Naive thymus-derived CD8-positive, alpha-beta T cell (primary cell): ENCODE data around the gene RAB11FIP4. TPM values are rescaled to one million over a fixed set of nuclear protein-coding genes. Genes with fewer than 3 reads are reported as not detected.

ENCODE experiments used
- ATAC-seq, 2 donors: fragments of 150-1000 bp; cut with Tn5 transposase in 1 of 2; sonication (Bioruptor Pico), chemical (Tn5 transposase) in 1 of 2; 1 replicate in 1 of 2; 2 replicates in 1 of 2; pipeline ENCODE4 v1.10.0; 2021; ENCODE audit warnings: mild to moderate bottlenecking in 2 of 2, moderate library complexity in 2 of 2
- POLR2A ChIA-PET: fragments of 350-600 bp; sonication (Branson Sonifier 250); formaldehyde crosslinking; loops from one replicate; lab custom pipeline; 2021; ENCODE audit warnings: antibody characterized with exemption; lab: Charles Lee
- DNase-seq, 10 donors: peaks; one replicate each; pipeline versions ENCODE4 v3.0.0 to v3.0.0-alpha.2; 2020 to 2022
- H3K27ac Mint-ChIP-seq, 10 donors: one replicate each; pipeline ENCODE4 v1.8.0; 2020 to 2022; ENCODE audit warnings: mild to moderate bottlenecking in 10 of 10, mixed read lengths in 10 of 10, moderate library complexity in 4 of 10, inconsistent platforms in 1 of 10
- H3K27me3 Mint-ChIP-seq, 5 donors: one replicate each; pipeline ENCODE4 v1.8.0; 2021 to 2022; ENCODE audit warnings: mixed read lengths in 5 of 5
- H3K36me3 Mint-ChIP-seq, 3 donors: one replicate each; pipeline ENCODE4 v1.8.0; 2020 to 2022; ENCODE audit warnings: mixed read lengths in 3 of 3, mild to moderate bottlenecking in 2 of 3, inconsistent platforms in 1 of 3
- H3K4me1 Mint-ChIP-seq, 4 donors: one replicate each; pipeline ENCODE4 v1.8.0; 2021 to 2022; ENCODE audit warnings: mixed read lengths in 4 of 4
- H3K4me3 Mint-ChIP-seq, 10 donors: one replicate each; pipeline ENCODE4 v1.8.0; 2020 to 2022; ENCODE audit warnings: mild to moderate bottlenecking in 10 of 10, mixed read lengths in 10 of 10, moderate library complexity in 6 of 10, inconsistent platforms in 1 of 10
- H3K9me3 Mint-ChIP-seq, 9 donors: one replicate each; pipeline ENCODE4 v1.8.0; 2020 to 2022; ENCODE audit warnings: mixed read lengths in 9 of 9, mild to moderate bottlenecking in 3 of 9, inconsistent platforms in 1 of 9, moderate library complexity in 1 of 9
- polyA plus RNA-seq, 3 donors: library from polyadenylated mRNA; unstranded; fragments of 300-500 nt; fragmentation: Illumina TruSeq; gene quantifications; one replicate each; pipeline ENCODE4 v1.2.3, GENCODE V29; 2021
- total RNA-seq, 8 experiments: library from RNA in 2 of 8; stranded (reverse) in 2 of 8; gene quantifications; one replicate each; pipeline ENCODE4 v1.2.3 and lab custom pipeline; 2021 to 2026

RAB11FIP4 gene
- total and polyA plus RNA-seq, 5 experiments from 2014 or later = 14.9 to 51.1 (median 18.6) TPM

DNA sequence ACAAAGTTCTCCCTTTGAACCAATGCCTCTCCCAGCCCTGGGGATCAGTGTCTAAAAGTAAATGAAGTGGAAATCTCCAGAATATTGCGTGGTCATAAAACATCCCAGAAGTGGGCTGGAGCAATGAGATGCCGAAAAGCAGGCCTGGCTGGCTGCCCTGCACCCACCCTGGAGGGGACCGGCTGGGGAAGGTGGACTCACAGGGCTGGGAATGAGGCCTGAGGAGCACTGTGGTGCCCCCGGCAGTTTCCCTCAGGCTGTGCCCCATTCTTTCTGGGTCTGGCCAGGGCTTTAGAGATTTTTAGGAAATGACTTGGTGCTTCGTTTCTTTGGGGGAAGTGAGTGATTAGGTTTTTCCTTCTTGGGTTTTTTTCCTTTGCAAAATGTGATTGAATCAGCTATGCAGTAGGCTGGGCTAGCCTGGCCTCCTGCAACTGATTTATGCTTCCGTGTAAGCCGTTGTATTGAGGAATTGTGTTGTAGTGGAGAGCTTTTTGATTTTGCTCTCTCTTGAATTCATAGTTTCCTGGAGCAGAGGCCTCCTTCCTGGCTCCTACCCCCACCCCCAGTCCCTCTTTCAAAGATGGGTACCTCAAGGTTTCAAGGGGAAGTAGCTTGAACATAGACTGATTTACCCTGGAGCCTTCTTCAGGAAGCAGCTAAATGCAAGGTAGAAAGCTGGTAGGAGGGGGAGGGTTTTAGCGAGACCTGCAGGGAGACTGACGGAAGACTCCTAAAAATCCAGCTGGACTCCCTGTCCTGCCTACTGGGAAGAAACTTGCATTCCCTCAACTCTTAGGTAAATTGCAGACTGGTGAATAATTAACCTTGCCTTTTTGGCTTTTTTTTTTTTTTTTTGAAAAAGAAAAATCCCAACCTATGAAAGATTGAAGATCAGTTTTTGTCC, 170.2 kb downstream of the RAB11FIP4 start:
- POLR2A ChIA-PET = interaction anchor here (0.7 kb wide), 2 partner anchors 98 to 328 kb away, joined by 4 read pairs; no protein-coding TSS in a partner anchor
- Mint-ChIP-seq H3K4me3 (peak overlapping the region in 7 of 10 donors; percentile 6 to 70 (median 49)), H3K4me1 (peaks cover 4 to 25% (median 16%) of the 10 kb centered on the region in 4 donors), H3K27ac (peak overlapping the region in 1 of 10 donors; percentile 33), H3K9me3 (no peaks in the 10 kb centered on the region), H3K36me3 (no peaks in the 10 kb centered on the region), H3K27me3 (peaks cover 0 to 15% (median 6%) of the 10 kb centered on the region in 5 donors)
- no peak for DNase-seq
- no peak for ATAC-seq

DNA sequence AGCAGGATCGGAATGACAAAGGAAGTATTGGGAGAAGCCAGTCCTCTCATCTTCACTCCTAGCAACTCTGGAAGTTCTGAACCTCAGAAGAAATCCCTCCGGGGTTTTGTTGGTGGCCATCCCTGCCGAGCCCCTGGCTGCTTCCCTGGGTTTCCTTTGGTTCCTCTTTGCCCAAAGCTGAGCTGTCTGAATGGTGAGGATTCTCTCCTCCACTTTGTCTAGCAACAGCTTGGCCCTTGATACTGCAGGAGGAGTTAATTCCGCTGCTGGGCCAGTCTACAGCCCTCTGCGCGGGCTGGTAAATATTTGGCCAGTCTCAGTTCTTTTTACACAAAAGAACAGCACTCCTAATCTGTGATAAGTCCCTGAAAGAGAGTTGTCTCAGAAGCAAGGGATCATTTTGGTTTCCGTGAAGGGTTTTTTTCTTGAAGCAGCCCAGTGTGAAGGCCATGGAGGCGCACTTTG, 170.9 kb downstream of the RAB11FIP4 start:
- Mint-ChIP-seq H3K27ac (no peak overlapping the region), H3K27me3 (peaks cover 0 to 15% (median 6%) of the 10 kb centered on the region in 5 donors), H3K4me3 (no peak overlapping the region)

DNA sequence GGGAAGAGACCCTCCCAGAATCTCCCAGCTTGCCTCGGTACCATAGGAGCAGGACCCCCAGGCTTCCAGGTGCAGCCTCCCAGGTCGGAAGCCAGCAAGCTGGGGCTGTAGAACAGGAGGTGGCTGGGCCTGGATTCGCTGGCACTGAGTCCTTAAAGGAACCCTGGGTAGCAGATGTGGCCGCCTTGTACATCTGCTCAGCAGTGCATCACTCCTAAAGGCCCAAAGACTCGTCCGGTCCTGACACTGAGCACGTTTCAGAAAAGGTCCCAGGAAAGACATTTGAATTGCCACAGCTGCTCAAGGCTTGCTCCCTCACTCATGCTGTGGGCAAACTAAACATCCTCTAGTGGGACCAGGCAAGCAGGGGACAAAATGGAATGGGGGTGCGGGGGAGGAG, 172.8 kb downstream of the RAB11FIP4 start:
- H3K4me3 Mint-ChIP-seq = no peak overlapping the region
- H3K27me3 Mint-ChIP-seq = peaks cover 0 to 15% (median 6%) of the 10 kb centered on the region in 5 donors
- peak overlapping the region in 1 of 10 donors; percentile 3 for H3K27ac Mint-ChIP-seq
- no peak for DNase-seq
- POLR2A ChIA-PET = no interaction called here
- no peaks in the 10 kb centered on the region for H3K36me3 Mint-ChIP-seq
- no peaks in the 10 kb centered on the region for H3K9me3 Mint-ChIP-seq
- peaks cover 4 to 23% (median 16%) of the 10 kb centered on the region in 4 donors for H3K4me1 Mint-ChIP-seq
- ATAC-seq = no peak

More for the DNA sequence above, 170.9 kb downstream of the RAB11FIP4 start:
- H3K36me3 Mint-ChIP-seq = no peaks in the 10 kb centered on the region
- DNase-seq (no peak), ATAC-seq (no peak)
- H3K4me1 Mint-ChIP-seq = peaks cover 4 to 25% (median 16%) of the 10 kb centered on the region in 4 donors
- H3K9me3 Mint-ChIP-seq = no peaks in the 10 kb centered on the region
- POLR2A ChIA-PET = interaction anchor here (0.7 kb wide), 2 partner anchors 98 to 327 kb away, joined by 4 read pairs; no protein-coding TSS in a partner anchor

DNA sequence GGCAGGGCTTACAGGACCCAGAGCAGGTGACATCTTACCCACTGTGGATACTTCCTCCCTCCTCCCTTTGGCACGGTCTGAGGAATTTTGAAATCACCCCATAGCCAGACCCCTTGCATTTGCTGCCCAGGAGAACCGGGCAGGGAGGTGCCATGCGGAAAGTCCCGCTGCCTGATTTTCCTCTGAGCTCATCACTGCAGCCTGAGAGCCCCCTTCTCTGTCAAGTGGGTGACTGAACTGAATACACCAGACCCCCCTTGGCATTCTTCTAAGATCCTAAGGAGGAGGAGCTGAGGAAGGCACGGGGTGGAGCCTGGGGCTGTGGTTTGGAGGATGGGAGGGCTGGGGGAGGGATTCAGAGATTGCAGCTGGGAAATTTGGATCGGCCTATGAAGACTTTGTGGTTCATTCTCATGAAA, 173.4 kb downstream of the RAB11FIP4 start:
- peaks cover 0 to 15% (median 6%) of the 10 kb centered on the region in 5 donors for H3K27me3 Mint-ChIP-seq

DNA sequence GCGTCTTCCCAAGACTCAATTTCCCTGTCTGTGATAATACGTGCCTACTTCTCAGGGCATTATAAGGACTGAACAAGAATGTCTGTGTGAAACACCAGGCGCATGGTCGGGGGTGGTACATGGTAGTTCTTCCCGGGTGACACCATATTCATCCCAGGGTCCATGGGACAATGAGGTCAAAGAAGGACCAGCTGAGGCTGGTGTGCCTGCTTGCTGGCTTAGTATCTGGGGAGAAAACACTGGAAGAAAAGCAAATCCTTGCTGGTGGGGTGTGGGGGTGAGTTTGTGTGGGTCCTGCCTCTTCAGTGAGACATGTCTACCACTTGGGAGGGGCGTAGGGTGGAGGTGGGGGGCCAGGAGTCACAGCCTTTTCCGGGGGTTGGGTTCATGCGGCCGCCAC, 174.2 kb downstream of the RAB11FIP4 start:
- no peak for DNase-seq
- no peak overlapping the region for H3K27ac Mint-ChIP-seq
- POLR2A ChIA-PET = no interaction called here
- peaks cover 0 to 9% (median 4%) of the 10 kb centered on the region in 5 donors for H3K27me3 Mint-ChIP-seq
- no peak for ATAC-seq
- no peaks in the 10 kb centered on the region for H3K9me3 Mint-ChIP-seq
- no peak overlapping the region for H3K4me3 Mint-ChIP-seq
- H3K36me3 Mint-ChIP-seq = no peaks in the 10 kb centered on the region
- peaks cover 4 to 17% (median 10%) of the 10 kb centered on the region in 4 donors for H3K4me1 Mint-ChIP-seq

More for the DNA sequence above, 173.4 kb downstream of the RAB11FIP4 start:
- ATAC-seq (no peak), DNase-seq (no peak)
- POLR2A ChIA-PET = no interaction called here
- no peaks in the 10 kb centered on the region for H3K9me3 Mint-ChIP-seq
- H3K4me3 Mint-ChIP-seq = no peak overlapping the region
- no peak overlapping the region for H3K27ac Mint-ChIP-seq
- peaks cover 4 to 23% (median 16%) of the 10 kb centered on the region in 4 donors for H3K4me1 Mint-ChIP-seq
- H3K36me3 Mint-ChIP-seq = no peaks in the 10 kb centered on the region

DNA sequence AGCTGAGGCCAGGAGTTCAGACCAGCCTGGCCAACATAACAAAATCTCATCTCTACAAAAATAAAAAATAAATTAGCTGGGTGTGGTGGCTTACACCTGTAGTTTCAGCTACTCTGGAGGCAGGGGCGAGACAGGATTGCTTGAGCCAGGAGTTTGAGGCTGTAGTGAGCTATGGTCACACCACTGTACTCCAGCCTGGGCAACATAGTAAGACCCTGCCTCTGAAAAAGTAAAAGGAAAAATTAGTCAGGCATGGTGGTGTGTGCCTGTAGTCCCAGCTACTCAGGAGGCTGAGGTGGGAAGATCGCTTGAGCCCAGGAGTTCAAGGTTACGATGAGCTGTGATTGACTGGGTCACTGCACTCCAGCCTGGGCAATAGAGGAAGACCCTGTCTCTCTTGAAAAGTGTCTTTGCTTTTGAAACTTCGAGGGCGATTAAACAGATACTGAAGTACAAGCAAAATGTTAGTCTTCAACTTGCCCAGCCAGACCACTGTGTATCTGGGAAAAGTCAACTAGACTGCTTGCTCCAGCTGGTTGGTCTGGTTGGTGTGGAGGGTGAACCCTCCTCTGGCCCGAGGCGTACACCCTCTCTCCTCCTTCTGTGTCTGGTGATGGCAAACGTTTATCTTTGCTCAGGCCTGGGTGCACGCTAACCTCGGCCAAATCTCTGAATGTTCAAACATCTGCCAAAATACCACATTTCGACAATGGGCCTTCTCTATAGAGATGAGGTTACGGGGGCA, 174.9 kb downstream of the RAB11FIP4 start:
- DNase-seq = no peak
- Mint-ChIP-seq H3K9me3 (no peaks in the 10 kb centered on the region), H3K4me3 (no peak overlapping the region), H3K27me3 (peaks cover 0 to 7% (median 4%) of the 10 kb centered on the region in 5 donors), H3K4me1 (peaks cover 4 to 14% (median 6%) of the 10 kb centered on the region in 4 donors), H3K36me3 (no peaks in the 10 kb centered on the region), H3K27ac (no peak overlapping the region)
- POLR2A ChIA-PET = no interaction called here
- ATAC-seq = no peak

DNA sequence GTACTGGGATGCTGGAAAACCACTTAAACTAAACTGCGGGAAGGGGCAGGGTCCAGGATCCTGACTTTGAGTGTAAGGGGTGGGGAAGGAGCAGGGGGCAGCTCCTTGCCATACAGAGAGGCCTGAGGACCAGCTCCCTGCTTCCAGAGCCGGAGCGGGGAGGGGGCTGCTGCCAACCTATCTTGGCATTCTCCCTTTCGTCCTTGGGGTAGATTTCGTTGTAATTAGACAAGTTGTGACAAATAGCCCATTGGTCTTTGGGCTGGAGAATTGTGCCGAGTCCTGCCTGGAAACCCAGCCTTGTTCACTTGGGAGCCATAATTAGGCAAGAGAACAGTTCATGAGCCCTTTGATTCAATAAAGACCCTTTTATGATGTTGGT, 175.5 kb downstream of the RAB11FIP4 start:
- DNase-seq = no peak
- no peak overlapping the region for H3K27ac Mint-ChIP-seq
- H3K36me3 Mint-ChIP-seq = no peaks in the 10 kb centered on the region
- H3K4me1 Mint-ChIP-seq = peaks cover 0 to 9% (median under 1%) of the 10 kb centered on the region in 4 donors
- ATAC-seq = no peak
- POLR2A ChIA-PET = no interaction called here
- H3K4me3 Mint-ChIP-seq = no peak overlapping the region
- H3K27me3 Mint-ChIP-seq = peaks cover 0 to 7% (median 4%) of the 10 kb centered on the region in 5 donors
- H3K9me3 Mint-ChIP-seq = no peaks in the 10 kb centered on the region

DNA sequence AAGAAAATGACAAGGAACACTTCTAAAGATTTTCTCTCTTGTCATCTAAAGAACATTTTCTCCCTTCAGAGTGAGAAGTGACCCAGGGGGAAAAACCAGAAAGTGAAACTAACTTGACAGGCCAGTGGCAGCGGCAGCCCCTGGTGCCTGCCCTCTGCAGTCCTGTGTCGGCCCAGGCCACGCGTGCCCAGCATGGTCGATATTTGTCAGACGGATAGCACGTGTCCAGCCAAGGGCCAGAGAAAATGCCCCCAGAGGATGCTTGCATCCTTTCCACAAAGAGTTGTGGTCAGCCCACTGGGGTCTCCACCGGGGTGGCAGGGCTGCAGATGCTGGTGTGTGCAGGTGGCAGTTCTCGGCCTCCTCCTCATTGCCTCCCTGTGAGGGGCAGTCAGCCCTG, 176.6 kb downstream of the RAB11FIP4 start:
- Mint-ChIP-seq H3K4me1 (peaks cover 0 to 7% (median 0%) of the 10 kb centered on the region in 4 donors), H3K27me3 (peaks cover 0 to 7% (median 4%) of the 10 kb centered on the region in 5 donors), H3K36me3 (no peaks in the 10 kb centered on the region), H3K27ac (no peak overlapping the region), H3K9me3 (no peaks in the 10 kb centered on the region), H3K4me3 (no peak overlapping the region)
- POLR2A ChIA-PET = no interaction called here
- ATAC-seq = no peak
- no peak for DNase-seq

DNA sequence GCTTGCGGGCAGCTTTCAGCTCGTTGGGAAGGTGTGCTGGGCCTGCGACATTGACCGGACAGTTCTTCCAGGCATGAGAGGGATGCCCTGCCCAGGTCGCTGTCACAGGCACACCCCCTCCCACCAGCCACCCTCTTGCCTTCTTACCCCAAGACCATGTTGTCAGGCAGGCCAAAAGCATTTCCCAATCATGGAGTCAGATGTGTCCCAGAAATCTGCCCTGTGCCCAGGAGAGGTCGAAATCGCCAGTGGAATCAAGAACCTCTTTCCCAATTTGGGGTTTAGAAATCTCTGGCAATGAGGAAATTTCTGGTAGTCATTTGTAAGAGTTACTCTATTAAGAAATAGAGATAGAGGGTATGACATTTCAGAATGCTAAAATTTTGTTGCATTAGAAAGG, 177.1 kb downstream of the RAB11FIP4 start:
- H3K4me1 Mint-ChIP-seq = peaks cover 0 to 7% (median 0%) of the 10 kb centered on the region in 4 donors
- ATAC-seq (no peak), DNase-seq (no peak)
- H3K9me3 Mint-ChIP-seq = no peaks in the 10 kb centered on the region
- H3K27me3 Mint-ChIP-seq = peaks cover 0 to 7% (median 4%) of the 10 kb centered on the region in 5 donors
- no peaks in the 10 kb centered on the region for H3K36me3 Mint-ChIP-seq
- no peak overlapping the region for H3K27ac Mint-ChIP-seq
- POLR2A ChIA-PET = no interaction called here
- H3K4me3 Mint-ChIP-seq = no peak overlapping the region

DNA sequence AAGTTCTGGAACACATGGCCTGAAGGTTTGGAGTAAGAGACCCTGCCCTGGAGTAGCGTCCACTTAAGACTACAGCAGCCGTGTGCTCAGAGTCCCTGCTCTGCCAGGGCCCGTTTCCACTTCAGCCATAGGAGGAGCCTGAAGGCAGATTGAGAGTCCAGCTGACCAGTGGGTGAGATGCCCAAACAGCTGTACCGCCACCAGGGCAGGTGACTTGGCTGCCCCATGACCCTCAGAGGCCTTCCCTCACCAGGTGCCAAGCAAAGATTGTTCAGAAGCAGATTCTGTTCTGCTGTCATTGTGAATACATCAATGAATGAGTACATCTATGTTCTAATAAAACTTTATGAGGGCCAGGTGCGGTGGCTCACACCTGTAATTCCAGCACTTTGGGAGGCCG, 178.8 kb downstream of the RAB11FIP4 start:
- DNase-seq (no peak), ATAC-seq (no peak)
- Mint-ChIP-seq H3K9me3 (no peaks in the 10 kb centered on the region), H3K4me1 (peaks cover 0 to 7% (median 0%) of the 10 kb centered on the region in 4 donors), H3K4me3 (no peak overlapping the region), H3K27me3 (peaks cover 0 to 5% (median 0%) of the 10 kb centered on the region in 5 donors), H3K27ac (no peak overlapping the region), H3K36me3 (no peaks in the 10 kb centered on the region)
- POLR2A ChIA-PET = no interaction called here

DNA sequence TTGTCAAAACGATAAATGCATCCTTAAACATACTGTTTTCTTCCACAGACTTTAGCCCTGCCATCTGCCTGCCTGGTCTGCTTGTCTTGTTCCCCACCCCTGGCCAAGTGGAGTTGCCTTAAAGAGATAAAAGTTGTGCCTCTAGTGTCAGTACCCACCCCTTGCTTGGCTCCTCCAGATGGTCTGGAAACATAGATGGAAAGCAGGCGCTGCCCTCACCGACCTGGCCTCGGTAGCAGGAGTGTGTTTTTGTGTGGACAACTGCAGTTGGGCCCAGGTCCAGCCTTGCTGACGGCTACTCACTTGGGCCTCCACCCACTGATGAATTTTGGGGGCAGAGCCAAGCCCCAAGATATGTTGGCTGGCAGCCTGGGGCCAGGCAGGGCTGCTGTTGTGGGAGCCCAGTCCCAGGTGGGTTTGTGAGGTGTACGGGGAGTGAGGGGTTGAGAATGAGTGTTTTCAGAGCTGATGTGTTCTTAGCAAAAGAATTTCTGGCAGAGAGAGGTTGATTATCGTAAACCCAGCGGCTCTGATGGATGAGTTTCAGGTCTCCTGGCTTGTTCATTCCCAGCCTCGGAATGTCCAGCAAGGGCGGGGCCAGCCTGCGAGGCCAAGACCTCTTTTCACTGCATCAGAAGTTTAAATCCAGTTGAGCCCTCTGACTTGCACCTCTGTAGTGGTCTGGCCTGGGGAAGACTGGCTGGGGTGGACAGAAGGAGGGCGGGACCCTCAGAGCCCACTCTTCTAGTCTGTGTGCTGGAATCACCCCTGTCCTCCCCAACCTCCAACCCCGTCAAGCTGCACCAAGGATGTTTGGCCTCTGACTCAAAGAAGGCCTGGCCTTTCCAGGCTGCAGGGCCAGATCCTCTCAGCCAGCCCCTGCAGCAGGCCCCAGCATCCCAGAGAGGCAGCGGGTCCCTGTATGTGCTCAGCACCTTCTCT, 179.7 kb downstream of the RAB11FIP4 start:
- ATAC-seq (no peak), DNase-seq (no peak)
- Mint-ChIP-seq H3K4me1 (peaks cover 0 to 7% (median 0%) of the 10 kb centered on the region in 4 donors), H3K9me3 (no peaks in the 10 kb centered on the region), H3K27me3 (no peaks in the 10 kb centered on the region), H3K27ac (peak overlapping the region in 1 of 10 donors; percentile 8), H3K4me3 (no peak overlapping the region), H3K36me3 (no peaks in the 10 kb centered on the region)
- POLR2A ChIA-PET = no interaction called here

DNA sequence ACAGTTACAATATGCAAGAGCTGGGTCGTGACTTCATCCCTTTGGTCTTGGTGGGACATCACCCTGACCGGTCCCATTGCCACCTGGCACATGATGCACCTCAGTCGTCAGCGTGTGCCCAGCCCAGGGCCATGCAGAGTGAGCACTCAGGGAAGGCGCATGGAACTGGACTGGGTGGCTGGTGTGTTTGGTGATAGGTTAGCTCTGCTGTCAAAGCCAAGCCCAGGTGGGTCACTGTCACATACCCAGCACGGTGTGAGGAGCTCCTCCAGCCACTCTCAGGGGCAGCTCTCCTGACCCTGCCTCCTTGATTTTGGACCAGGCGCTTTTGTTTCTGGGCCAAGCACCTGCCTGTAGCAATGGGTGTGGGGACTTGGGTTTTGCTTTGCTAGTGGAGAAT, 180.9 kb downstream of the RAB11FIP4 start:
- no peaks in the 10 kb centered on the region for H3K9me3 Mint-ChIP-seq
- ATAC-seq = no peak
- peaks cover 0 to 7% (median 0%) of the 10 kb centered on the region in 4 donors for H3K4me1 Mint-ChIP-seq
- DNase-seq = no peak
- peak overlapping the region in 1 of 10 donors; percentile 39 for H3K27ac Mint-ChIP-seq
- H3K36me3 Mint-ChIP-seq = no peaks in the 10 kb centered on the region
- no peak overlapping the region for H3K4me3 Mint-ChIP-seq
- POLR2A ChIA-PET = no interaction called here
- no peaks in the 10 kb centered on the region for H3K27me3 Mint-ChIP-seq
